ENCODE data around the gene UBE2V1.

Gene UBE2V1

GRCh38 chr20:50144362-50144761 lies 31.4 kb upstream of the UBE2V1 start:
- no peak overlapping the region for H2BK15ac ChIP-seq (ENCODE audit: low read length)
- H3K18ac ChIP-seq (ENCODE audit: low read length): no peak overlapping the region
- no peak overlapping the region for H2BK5ac ChIP-seq (ENCODE audit: low read length)
- no peak overlapping the region for H2BK120ac ChIP-seq (ENCODE audit: low read depth, low read length)
- H3K4me2 ChIP-seq (ENCODE audit: insufficient read depth, low read length, poor library complexity, severe bottlenecking): no peak overlapping the region
- H4K8ac ChIP-seq (ENCODE audit: low read depth, low read length): no peak overlapping the region
- peaks cover 23 to 74% of the 10 kb centered on the region in 2 donors for H3K36me3 ChIP-seq (replicated peaks in 1 of 2; ENCODE audit: control insufficient read depth in 2 of 2, insufficient read depth in 2 of 2, low read length in 2 of 2)
- H3K14ac ChIP-seq (ENCODE audit: low read length): no peak overlapping the region
- H3K9me3 ChIP-seq (replicated peaks in 1 of 2; ENCODE audit: control insufficient read depth in 2 of 2, insufficient read depth in 1 of 2, low read depth in 1 of 2, low read length in 2 of 2): no peaks in the 10 kb centered on the region
- H2BK12ac ChIP-seq (ENCODE audit: low read length): no peak overlapping the region
- H3K27me3 ChIP-seq (ENCODE audit: control insufficient read depth in 3 of 3, insufficient read depth in 3 of 3, low read depth in 1 of 3, low read length in 3 of 3): no peaks in the 10 kb centered on the region
- H2AK5ac ChIP-seq (ENCODE audit: low read depth, low read length): no peak overlapping the region
- DNase-seq (ENCODE audit: low spot score): no peak
- no peak overlapping the region for H2AFZ ChIP-seq (ENCODE audit: low read length)
- H3K4ac ChIP-seq (ENCODE audit: low read length): no peak overlapping the region
- H4K91ac ChIP-seq (ENCODE audit: low read depth, low read length, poor library complexity): no peak overlapping the region
- H3K79me1 ChIP-seq (ENCODE audit: low read depth, low read length): peaks cover 10% of the 10 kb centered on the region
- H3K27ac ChIP-seq (replicated peaks; ENCODE audit: low read length): no peak overlapping the region
- H3K4me3 ChIP-seq (ENCODE audit: low read length in 2 of 2): no peak overlapping the region
- WGBS, 2 donors (ENCODE audit: extremely low coverage in 2 of 2, insufficient read length in 2 of 2, insufficient replicate concordance in 1 of 2): no CpG with 5 or more reads among the region's 4 CpGs
- no peak overlapping the region for H3K23ac ChIP-seq (ENCODE audit: low read depth, low read length, poor library complexity)
- peaks cover 8 to 12% of the 10 kb centered on the region in 2 donors for H3K4me1 ChIP-seq (ENCODE audit: control insufficient read depth in 2 of 2, insufficient read depth in 1 of 2, low read depth in 1 of 2, low read length in 2 of 2)
- no peak overlapping the region for H3K9ac ChIP-seq (ENCODE audit: low read depth, low read length, poor library complexity)

- Histone ChIP-seq H3K27ac (replicated peaks; ENCODE audit: low read length) (no peak overlapping the region), H2BK15ac (ENCODE audit: low read length) (no peak overlapping the region), H3K4me3 (ENCODE audit: low read length in 2 of 2) (no peak overlapping the region), H3K4me1 (ENCODE audit: control insufficient read depth in 2 of 2, insufficient read depth in 1 of 2, low read depth in 1 of 2, low read length in 2 of 2) (peaks cover 8 to 12% of the 10 kb centered on the region in 2 donors), H4K91ac (ENCODE audit: low read depth, low read length, poor library complexity) (no peak overlapping the region), H3K9ac (ENCODE audit: low read depth, low read length, poor library complexity) (no peak overlapping the region), H3K36me3 (replicated peaks in 1 of 2; ENCODE audit: control insufficient read depth in 2 of 2, insufficient read depth in 2 of 2, low read length in 2 of 2) (peaks cover 23 to 73% of the 10 kb centered on the region in 2 donors), H2BK12ac (ENCODE audit: low read length) (no peak overlapping the region), H3K9me3 (replicated peaks in 1 of 2; ENCODE audit: control insufficient read depth in 2 of 2, insufficient read depth in 1 of 2, low read depth in 1 of 2, low read length in 2 of 2) (no peaks in the 10 kb centered on the region), H3K79me1 (ENCODE audit: low read depth, low read length) (peaks cover 10% of the 10 kb centered on the region), H2BK5ac (ENCODE audit: low read length) (no peak overlapping the region), H3K4me2 (ENCODE audit: insufficient read depth, low read length, poor library complexity, severe bottlenecking) (no peak overlapping the region), H4K8ac (ENCODE audit: low read depth, low read length) (no peak overlapping the region), H3K4ac (ENCODE audit: low read length) (no peak overlapping the region), H3K14ac (ENCODE audit: low read length) (no peak overlapping the region), H3K18ac (ENCODE audit: low read length) (no peak overlapping the region), H2BK120ac (ENCODE audit: low read depth, low read length) (no peak overlapping the region), H3K27me3 (ENCODE audit: control insufficient read depth in 3 of 3, insufficient read depth in 3 of 3, low read depth in 1 of 3, low read length in 3 of 3) (no peaks in the 10 kb centered on the region), H2AK5ac (ENCODE audit: low read depth, low read length) (no peak overlapping the region), H2AFZ (ENCODE audit: low read length) (no peak overlapping the region), H3K23ac (ENCODE audit: low read depth, low read length, poor library complexity) (peak overlapping the region; percentile 43)
- no peak for DNase-seq (ENCODE audit: low spot score)
- no CpG with 5 or more reads among the region's 6 CpGs for WGBS, 2 donors (ENCODE audit: extremely low coverage in 2 of 2, insufficient read length in 2 of 2, insufficient replicate concordance in 1 of 2)
These were observed 29.9 kb upstream of the UBE2V1 start for GRCh38 chr20:50142812-50143211.

- Histone ChIP-seq H3K9me3 (replicated peaks in 1 of 2; ENCODE audit: control insufficient read depth in 2 of 2, insufficient read depth in 1 of 2, low read depth in 1 of 2, low read length in 2 of 2) (no peaks in the 10 kb centered on the region), H3K4me1 (ENCODE audit: control insufficient read depth in 2 of 2, insufficient read depth in 1 of 2, low read depth in 1 of 2, low read length in 2 of 2) (peaks cover 4 to 9% of the 10 kb centered on the region in 2 donors), H2BK5ac (ENCODE audit: low read length) (no peak overlapping the region), H3K27ac (replicated peaks; ENCODE audit: low read length) (no peak overlapping the region), H3K36me3 (replicated peaks in 1 of 2; ENCODE audit: control insufficient read depth in 2 of 2, insufficient read depth in 2 of 2, low read length in 2 of 2) (peaks cover 25 to 72% of the 10 kb centered on the region in 2 donors), H3K4ac (ENCODE audit: low read length) (no peak overlapping the region), H3K18ac (ENCODE audit: low read length) (no peak overlapping the region), H4K91ac (ENCODE audit: low read depth, low read length, poor library complexity) (no peak overlapping the region), H2BK120ac (ENCODE audit: low read depth, low read length) (no peak overlapping the region), H3K27me3 (ENCODE audit: control insufficient read depth in 3 of 3, insufficient read depth in 3 of 3, low read depth in 1 of 3, low read length in 3 of 3) (no peaks in the 10 kb centered on the region), H3K4me3 (ENCODE audit: low read length in 2 of 2) (no peak overlapping the region), H2AK5ac (ENCODE audit: low read depth, low read length) (no peak overlapping the region), H3K23ac (ENCODE audit: low read depth, low read length, poor library complexity) (no peak overlapping the region), H3K79me1 (ENCODE audit: low read depth, low read length) (peaks cover 10% of the 10 kb centered on the region), H3K4me2 (ENCODE audit: insufficient read depth, low read length, poor library complexity, severe bottlenecking) (no peak overlapping the region), H2AFZ (ENCODE audit: low read length) (no peak overlapping the region), H2BK12ac (ENCODE audit: low read length) (no peak overlapping the region), H4K8ac (ENCODE audit: low read depth, low read length) (no peak overlapping the region), H2BK15ac (ENCODE audit: low read length) (no peak overlapping the region), H3K14ac (ENCODE audit: low read length) (no peak overlapping the region), H3K9ac (ENCODE audit: low read depth, low read length, poor library complexity) (no peak overlapping the region)
- WGBS, 2 donors (ENCODE audit: extremely low coverage in 2 of 2, insufficient read length in 2 of 2, insufficient replicate concordance in 1 of 2): no CpG with 5 or more reads among the region's 12 CpGs
- no peak for DNase-seq (ENCODE audit: low spot score)
These were observed 29.0 kb upstream of the UBE2V1 start for GRCh38 chr20:50141811-50142561.

- no peak overlapping the region for H3K14ac ChIP-seq (ENCODE audit: low read length)
These were observed 28.2 kb upstream of the UBE2V1 start for GRCh38 chr20:50141018-50141675.

More at GRCh38 chr20:50141018-50141675, 28.2 kb upstream of the UBE2V1 start:
- Histone ChIP-seq H3K36me3 (replicated peaks in 1 of 2; ENCODE audit: control insufficient read depth in 2 of 2, insufficient read depth in 2 of 2, low read length in 2 of 2) (peaks cover 20 to 72% of the 10 kb centered on the region in 2 donors), H3K27me3 (ENCODE audit: control insufficient read depth in 3 of 3, insufficient read depth in 3 of 3, low read depth in 1 of 3, low read length in 3 of 3) (no peaks in the 10 kb centered on the region), H3K9me3 (replicated peaks in 1 of 2; ENCODE audit: control insufficient read depth in 2 of 2, insufficient read depth in 1 of 2, low read depth in 1 of 2, low read length in 2 of 2) (no peaks in the 10 kb centered on the region), H2AK5ac (ENCODE audit: low read depth, low read length) (no peak overlapping the region), H3K4me1 (ENCODE audit: control insufficient read depth in 2 of 2, insufficient read depth in 1 of 2, low read depth in 1 of 2, low read length in 2 of 2) (peaks cover 0 to under 1% of the 10 kb centered on the region in 2 donors), H2BK12ac (ENCODE audit: low read length) (no peak overlapping the region), H4K8ac (ENCODE audit: low read depth, low read length) (no peak overlapping the region), H3K79me1 (ENCODE audit: low read depth, low read length) (peaks cover 3% of the 10 kb centered on the region), H3K4ac (ENCODE audit: low read length) (no peak overlapping the region), H3K4me3 (ENCODE audit: low read length in 2 of 2) (no peak overlapping the region), H2BK120ac (ENCODE audit: low read depth, low read length) (no peak overlapping the region), H2BK15ac (ENCODE audit: low read length) (no peak overlapping the region), H3K4me2 (ENCODE audit: insufficient read depth, low read length, poor library complexity, severe bottlenecking) (no peak overlapping the region), H4K91ac (ENCODE audit: low read depth, low read length, poor library complexity) (no peak overlapping the region), H2AFZ (ENCODE audit: low read length) (no peak overlapping the region), H3K23ac (ENCODE audit: low read depth, low read length, poor library complexity) (no peak overlapping the region), H3K27ac (replicated peaks; ENCODE audit: low read length) (no peak overlapping the region), H3K9ac (ENCODE audit: low read depth, low read length, poor library complexity) (no peak overlapping the region), H2BK5ac (ENCODE audit: low read length) (no peak overlapping the region), H3K18ac (ENCODE audit: low read length) (no peak overlapping the region)
- DNase-seq (ENCODE audit: low spot score): no peak
- WGBS, 2 donors (ENCODE audit: extremely low coverage in 2 of 2, insufficient read length in 2 of 2, insufficient replicate concordance in 1 of 2): no CpG with 5 or more reads among the region's 6 CpGs

Measured in neuronal stem cell (in vitro differentiated cells).